GM18502 (cell line): ENCODE data around the gene GSK3B.

Experiments
- ATAC-seq: cut with Tn5 transposase; IDR thresholded peaks from one replicate; pipeline ENCODE4 v1.9.1; 2021; ENCODE audit warnings: mild to moderate bottlenecking; ENCODE audit not compliant: unreplicated experiment, poor library complexity

The GSK3B gene

DNA sequence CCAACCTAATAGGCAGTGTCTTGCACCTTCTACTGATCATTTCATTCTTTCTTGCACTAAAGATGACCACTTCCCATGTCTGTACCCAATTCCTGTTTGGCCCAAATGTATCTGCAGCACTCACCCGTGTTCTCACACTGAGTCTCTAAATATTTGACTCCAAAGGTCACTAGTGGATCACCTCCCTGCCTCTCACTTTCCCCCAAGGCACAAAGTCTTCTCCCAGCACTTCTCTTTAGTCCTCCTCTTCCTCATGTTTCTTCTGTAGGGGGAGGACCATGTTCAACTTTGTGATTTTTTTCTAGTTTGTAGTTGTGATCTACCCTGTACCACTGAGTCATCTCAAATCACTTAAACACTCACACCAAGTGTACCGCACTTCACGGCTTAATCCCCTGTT lies 298.4 kb downstream of the GSK3B start:
- ATAC-seq: no peak

GRCh38 chr3:119794971-119795612 lies 299.2 kb downstream of the GSK3B start:
- ATAC-seq: no peak

DNA sequence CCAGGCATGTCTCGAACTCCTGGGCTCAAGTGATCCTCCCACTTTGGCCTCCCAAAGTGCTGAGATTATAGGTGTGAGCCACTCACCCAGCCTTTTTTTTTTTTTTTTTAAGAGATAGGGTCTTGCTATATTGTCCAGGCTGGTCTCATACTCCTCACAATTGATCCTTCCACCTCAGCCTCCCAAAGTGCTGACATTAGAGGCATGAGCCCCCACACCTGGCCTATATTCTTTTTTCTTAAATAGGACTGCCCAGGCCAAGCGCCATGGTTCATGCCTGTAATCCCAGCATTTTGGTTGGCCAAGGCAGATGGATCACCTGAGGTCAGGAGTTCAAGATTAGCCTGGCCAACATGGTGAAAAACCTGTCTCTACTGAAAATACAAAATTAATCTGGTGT lies 299.8 kb downstream of the GSK3B start:
- ATAC-seq: no peak

GRCh38 chr3:119792270-119792669 lies 302.0 kb downstream of the GSK3B start:
- no peak for ATAC-seq

DNA sequence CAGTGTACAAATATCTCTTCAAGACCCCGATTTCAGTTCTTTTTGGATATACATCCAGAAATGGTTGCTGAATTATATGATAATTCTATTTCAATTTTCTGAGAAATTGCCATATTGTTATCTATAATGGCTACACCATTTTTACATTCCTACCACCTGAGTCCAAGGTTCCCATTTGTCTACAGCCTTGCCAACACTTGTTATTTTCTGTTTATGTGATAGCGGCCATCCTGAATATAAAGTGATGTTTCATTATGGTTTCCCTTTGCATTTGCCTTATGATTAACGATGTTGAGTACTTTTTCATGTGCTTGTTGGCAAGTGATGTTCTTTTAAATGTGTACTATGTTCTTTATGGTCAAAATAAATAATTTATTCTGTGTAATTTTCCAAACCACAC lies 303.9 kb downstream of the GSK3B start:
- no peak for ATAC-seq

- no peak for ATAC-seq
Observed at GRCh38 chr3:119786409-119786808, 307.8 kb downstream of the GSK3B start.

DNA sequence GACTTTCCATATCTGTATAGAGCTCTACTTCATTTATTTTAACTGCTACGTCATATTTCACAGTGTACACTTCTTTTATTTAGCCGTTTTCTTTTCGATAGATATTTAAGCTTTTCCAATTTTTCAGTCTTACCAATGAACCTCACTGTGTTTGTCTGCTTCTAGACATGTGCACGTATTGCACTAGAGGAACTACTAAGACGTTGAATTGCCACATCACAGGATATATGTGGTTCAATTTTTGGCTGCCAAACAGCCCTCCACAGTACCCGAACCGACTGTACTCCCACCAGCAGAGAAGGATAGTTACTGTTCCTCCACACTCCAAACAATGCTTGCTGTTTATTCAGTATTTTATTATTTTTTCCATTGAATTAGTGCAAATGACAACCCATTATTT lies 310.4 kb downstream of the GSK3B start:
- no peak for ATAC-seq

- ATAC-seq: no peak
Observed at GRCh38 chr3:119783255-119783654, 311.0 kb downstream of the GSK3B start.

GRCh38 chr3:119782460-119782859 lies 311.8 kb downstream of the GSK3B start:
- no peak for ATAC-seq

DNA sequence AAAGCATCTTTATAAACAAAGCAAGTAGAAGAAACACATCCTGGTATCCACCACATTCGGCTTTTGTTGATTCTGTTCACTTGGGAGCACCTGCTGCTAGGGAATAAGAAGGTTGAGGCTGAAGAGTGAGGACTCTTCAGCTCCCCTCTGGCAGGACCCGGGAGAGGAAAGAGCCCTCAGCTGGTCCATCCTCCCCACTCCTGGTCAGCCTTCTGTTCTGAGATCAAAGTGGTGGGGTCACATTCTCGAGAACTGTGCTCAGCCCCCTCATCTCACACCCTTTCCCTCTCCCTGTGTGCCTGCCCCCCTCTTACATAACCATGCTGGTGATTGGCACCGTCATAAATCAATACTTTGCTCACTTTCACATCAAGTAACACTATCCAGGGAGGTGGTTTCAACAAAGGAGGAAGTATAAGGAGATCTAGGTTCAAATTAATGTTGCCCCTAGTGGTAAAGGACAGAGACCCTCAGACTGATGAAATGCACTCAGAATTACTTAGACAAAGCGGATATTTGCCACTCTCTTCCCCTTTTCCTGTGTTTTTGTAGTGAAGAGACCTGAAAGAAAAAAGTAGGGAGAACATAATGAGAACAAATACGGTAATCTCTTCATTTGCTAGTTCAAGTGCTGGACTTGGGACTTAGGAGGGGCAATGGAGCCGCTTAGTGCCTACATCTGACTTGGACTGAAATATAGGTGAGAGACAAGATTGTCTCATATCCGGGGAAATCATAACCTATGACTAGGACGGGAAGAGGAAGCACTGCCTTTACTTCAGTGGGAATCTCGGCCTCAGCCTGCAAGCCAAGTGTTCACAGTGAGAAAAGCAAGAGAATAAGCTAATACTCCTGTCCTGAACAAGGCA lies 312.7 kb downstream of the GSK3B start, which contains the start of gene NR1I2:
NR1I2 (plus strand) TSS at position 772 of the 869 bp plus-strand sequence.
- ATAC-seq: no peak

DNA sequence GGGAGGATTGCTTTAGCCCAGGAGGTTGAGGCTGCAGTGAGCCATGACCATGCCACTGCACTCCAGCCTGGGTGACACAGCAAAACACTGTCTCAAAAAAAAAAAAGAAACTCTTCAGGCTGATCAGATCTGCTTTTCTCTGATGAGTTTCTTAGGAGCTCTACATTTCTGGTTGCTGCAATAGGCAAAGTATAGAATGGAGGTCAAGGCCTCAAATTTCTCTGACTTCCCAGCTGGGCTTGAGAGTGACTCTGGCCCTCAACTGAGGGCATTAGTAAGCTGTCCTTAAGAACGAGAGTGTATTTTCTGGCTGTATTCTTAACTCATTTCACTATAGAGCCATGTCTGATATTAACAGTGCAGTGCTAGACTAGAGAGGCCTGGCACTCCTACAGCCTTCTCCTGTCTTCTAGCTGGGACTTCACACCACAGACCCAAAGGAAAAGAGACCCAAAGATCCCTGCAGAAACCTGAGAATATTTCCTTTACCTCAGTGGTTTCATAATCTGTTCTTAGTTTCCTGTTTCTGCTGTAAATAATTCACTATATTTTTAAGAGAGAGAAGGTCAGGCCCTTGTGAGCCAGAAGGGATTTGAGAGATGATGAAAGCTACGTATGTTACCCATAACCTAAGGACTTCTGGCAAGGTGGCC lies 314.4 kb downstream of the GSK3B start:
- peak; percentile 66 for ATAC-seq

GRCh38 chr3:119778811-119779210 lies 315.4 kb downstream of the GSK3B start:
- no peak for ATAC-seq

DNA sequence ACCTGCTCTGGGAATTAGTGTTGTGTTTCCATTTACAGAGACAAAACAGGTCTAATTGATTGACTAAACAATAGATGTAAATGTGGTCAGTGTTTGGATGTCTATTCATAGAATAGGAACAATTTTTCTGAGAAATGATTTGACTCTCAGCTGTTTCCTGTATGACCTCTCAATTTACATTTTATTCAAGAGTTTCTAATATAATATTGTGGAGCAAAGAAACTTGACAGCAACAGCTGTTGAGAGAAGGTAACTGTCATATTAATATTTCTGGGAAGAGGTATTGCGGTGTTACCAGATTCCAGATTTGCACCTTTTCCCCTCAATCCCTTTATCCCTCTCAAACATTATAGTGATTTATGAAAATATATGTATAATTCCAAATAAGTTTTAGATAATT lies 316.1 kb downstream of the GSK3B start:
- ATAC-seq: no peak

GRCh38 chr3:119776304-119776703 lies 317.9 kb downstream of the GSK3B start:
- ATAC-seq: no peak

- ATAC-seq: peak; percentile 87
Observed at GRCh38 chr3:119774444-119774843, 319.8 kb downstream of the GSK3B start.
